Left ventricle myocardium superior (tissue), 1 donor: ENCODE measurements around the gene ROBO3. TPM values are rescaled to one million over a fixed set of nuclear protein-coding genes. Genes with fewer than 3 reads are reported as not detected.
A peak's percentile ranks its signal among the peaks of the same experiment; 100 is the strongest.

Experiments
- ATAC-seq: fragments of 200-7000 bp; cut with Tn5 transposase; one replicate; pipeline ENCODE4 v1.9.1; 2020; ENCODE audit warnings: mild to moderate bottlenecking, moderate library complexity
- DNase-seq: peaks from one replicate; pipeline ENCODE4 v3.0.0-alpha.2; 2020
- intact Hi-C: fragments of 100-400 bp; cut with micrococcal nuclease; formaldehyde crosslinking; loops from one replicate; pipeline ENCODE4 v1.11.0; 2022
- total RNA-seq: library from RNA; stranded (reverse); fragmentation: NEBNext Ultra II Directional; extraction: Animal tissue kit (Norgen Biotek cat#: 25700); gene quantifications from one replicate; pipeline ENCODE4 v1.2.1, GENCODE V29; 2021
- donor health status: DM: no; HTN: yes; CAD: no; lungs with severe emphysema.

The ROBO3 gene
- total RNA-seq, 1 donor from 2014 or later, result 4.5 TPM

DNA sequence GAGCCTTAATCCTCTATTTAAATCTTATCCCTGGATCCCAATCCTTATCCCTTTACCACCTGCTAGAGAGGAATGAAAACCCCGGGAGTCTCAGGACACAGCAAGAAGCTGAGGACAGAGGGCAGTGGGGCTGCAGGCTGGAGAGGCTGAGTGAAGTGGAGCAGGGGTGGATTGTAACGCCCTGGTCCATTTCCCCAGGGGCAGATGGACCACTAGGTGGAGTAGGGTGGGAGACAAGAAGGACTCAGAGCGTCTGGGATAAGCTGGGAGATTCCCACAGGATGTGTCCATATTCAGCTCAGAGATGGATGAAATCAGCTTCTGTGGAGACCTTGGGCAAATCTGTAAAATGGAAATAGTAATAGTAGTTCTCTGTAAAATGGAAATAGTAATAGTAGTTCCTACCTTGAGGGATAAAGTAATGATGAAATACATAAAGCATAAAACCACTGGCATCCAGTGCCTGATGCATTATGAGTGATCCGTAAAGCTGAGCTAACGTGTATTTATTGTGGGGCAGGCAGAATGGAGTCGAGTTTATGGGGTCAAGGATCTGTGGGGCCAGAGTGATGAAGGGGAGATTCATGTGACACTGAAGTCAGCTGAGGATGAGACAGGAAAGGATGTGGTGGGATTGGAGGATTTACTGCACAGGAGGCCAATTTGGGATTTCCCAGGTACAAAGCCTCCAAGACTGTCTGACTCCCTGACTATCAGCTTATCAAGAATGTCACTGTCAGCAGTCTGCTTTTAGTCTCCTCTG lies 34.3 kb downstream of the ROBO3 start:
- DNase-seq (no peak), ATAC-seq (no peak)
- intact Hi-C loops, result no loop called here

DNA sequence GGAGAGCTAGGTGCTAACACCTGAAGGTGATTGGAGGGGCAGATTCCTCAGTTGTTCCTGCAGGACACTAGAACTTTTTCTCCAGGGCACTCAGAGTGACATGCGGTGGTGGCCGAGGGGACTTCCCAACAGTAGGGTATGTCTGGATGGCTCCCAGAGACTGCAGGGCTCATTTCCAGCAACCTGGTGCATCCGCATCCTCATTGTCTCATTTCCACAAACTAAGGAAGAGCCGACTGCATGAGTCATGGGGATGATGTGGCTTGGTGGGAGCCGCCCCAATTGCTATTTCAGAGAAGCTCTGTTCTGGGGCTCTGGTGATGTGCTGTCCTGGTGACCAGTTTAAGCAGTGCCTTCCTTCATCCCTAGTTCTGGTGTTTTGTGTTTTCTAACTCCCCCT lies 35.2 kb downstream of the ROBO3 start:
- DNase-seq (peak; percentile 36), ATAC-seq (peak; percentile 19)
- intact Hi-C loops, result no loop called here

DNA sequence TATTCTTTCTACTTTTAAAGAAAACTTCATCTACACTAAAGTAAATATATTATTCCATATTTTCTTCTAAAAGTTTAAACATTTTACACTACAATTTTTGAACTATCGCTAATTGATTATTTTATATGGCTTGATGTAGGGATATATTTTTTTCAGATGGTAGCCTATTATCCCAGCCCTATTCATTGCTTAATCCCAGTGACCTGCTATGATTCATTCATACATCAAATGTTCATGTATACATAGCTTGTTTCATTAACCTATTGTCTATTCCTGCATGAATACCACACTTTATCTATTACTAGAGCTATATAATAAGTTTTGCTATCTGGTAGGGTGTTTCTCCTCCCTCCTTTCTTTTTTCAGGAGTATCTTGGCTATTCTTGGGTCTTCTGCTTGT lies 37.4 kb downstream of the ROBO3 start:
- no peak for DNase-seq
- intact Hi-C loops, result no loop called here
- no peak for ATAC-seq

DNA sequence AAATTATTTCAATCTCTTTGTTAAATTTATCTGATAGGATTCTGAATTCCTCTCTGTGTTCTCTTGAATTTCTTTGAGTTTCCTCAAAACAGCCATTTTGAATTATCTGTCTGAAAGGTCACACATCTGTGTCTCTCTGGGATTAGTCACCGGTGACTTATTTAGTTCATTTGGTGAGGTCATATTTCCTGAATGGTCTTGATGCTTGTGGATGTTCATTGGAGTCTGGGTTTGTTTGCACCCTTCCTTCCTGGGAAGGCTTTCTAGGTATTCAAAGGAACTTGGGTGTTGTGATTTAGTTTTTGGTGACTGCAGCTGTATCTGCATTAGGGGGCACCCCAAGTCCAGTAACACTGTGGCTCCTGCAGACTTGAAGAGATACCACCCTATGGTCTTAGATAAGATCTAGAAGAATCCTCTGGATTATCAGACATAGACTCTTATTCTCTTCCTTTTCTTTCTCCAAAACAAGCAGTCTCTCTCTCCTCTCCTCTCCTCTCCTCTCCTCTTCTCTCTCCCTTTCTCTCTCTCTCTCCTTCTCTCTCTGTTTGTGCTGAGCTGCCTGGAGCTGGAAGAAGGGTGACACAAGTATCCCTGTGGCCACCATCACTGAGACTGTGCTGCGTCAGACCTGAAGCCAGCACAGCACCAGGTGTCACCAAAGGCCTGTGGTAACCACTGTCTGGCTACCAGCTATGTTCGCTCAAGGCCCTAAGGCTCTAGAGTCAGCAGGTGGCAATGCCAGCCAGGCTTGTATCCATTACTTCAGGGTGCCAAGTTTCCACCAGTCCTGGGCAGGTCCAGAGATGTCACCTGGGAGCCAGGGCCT lies 50.5 kb downstream of the ROBO3 start:
- no peak for DNase-seq
- ATAC-seq, result no peak
- intact Hi-C loops, result no loop called here

DNA sequence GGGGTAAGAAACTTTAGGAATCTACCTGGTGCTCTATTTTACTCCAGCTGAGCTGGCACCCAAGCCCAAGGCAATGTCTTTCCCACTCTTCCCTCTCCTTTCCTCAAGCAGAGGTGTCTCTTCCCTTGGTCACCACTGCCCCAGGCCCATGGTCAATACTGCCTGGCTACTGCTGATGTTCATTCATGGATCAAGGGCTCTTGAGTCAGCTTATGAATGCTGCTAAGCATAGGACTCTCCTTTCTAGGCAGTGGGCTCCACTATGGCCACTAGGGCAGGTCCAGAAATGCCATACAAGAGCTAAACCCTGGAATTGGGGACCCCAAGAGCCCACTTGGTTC lies 51.1 kb downstream of the ROBO3 start:
- intact Hi-C loops, result no loop called here
- ATAC-seq (no peak), DNase-seq (no peak)

DNA sequence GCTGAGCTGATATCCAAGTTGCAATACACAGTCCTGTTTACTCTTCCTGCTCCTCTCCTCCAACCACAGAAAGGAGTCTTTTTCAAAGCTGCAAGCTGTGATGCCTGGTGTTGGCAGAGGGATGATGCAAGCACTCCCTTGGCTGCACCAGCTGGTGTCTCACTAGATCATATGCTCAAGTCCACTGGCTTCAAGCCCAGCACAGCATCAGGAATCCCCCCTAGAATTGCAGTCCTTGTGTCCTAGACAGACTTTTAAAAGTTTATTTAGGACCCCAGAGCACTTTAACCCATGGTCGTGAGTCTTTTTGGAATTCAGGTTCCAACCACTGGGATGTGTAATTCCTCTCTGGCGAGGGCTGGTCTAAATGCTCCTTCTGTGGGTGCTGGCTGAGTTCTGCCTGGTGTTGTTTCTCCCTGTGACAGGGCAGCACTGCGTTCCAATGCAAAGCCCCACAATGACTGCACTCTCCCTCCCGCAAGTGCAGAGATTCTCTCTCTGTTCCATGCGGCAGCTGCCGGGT lies 51.9 kb downstream of the ROBO3 start:
- intact Hi-C loops, result no loop called here
- DNase-seq (no peak), ATAC-seq (no peak)

DNA sequence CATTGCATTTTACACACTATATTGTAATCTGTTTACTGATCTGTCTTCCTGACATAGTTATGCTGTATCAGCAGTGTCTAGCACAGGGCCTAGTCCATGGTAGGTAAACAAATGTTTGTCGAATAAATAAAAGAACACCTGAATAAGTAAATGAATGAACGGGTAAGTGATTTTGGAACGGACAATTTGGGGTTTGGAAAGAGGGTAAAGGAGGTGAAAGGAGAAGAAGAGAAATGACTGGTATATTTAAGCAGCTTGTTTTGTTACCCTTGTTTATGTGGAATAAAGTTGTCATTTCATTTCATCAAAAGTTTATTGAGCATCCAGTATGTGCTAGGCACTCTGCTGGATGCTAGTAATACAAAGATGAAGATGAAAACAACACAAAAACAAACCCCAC lies 53.7 kb downstream of the ROBO3 start, which contains the start of gene HEPN1:
TSS of gene HEPN1 (plus strand) at position 301 of the 400 bp plus-strand sequence.
- DNase-seq (no peak), ATAC-seq (no peak)
- intact Hi-C loops, result no loop called here

DNA sequence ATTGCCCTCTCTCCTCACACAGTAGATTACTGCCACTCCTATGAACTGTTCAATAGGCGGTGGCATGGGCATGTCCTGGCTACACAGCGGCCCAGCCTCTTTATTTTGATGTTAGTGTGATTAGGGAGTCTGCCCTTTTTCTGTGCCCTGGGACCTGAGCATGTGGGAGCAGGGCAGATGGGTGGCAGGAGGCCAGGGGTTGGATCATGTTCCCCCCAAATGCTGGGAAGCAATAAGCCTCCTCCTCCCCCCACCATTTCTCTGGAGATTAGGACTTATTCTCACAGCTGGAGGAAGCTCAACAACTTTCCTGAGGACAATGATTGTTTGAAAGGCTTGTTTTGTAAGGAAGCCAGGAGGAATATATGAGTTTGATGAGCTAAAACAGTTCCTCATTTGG lies 54.7 kb downstream of the ROBO3 start:
- DNase-seq (no peak), ATAC-seq (no peak)
- intact Hi-C loops, result no loop called here

DNA sequence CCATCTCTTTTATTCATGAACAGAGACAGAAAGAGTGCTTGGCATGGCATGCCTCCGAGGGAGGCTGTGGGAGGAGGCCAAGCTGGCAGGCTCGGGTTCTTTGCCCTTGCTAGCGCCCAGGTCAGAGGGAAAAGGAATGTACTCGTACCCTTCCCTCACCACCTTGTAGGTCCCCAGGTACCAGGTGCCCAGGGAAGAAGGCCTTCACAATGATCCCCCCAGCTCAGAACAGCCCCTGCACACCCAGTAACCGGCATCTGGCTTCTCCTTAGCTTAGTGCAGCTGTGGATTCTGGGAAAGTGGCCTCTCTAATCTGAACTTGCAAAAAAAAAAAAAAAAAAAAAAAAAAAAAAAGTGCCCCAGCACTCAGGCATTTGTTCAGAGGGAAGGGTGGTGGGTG lies 55.1 kb downstream of the ROBO3 start:
- intact Hi-C loops, result no loop called here
- ATAC-seq (no peak), DNase-seq (no peak)

DNA sequence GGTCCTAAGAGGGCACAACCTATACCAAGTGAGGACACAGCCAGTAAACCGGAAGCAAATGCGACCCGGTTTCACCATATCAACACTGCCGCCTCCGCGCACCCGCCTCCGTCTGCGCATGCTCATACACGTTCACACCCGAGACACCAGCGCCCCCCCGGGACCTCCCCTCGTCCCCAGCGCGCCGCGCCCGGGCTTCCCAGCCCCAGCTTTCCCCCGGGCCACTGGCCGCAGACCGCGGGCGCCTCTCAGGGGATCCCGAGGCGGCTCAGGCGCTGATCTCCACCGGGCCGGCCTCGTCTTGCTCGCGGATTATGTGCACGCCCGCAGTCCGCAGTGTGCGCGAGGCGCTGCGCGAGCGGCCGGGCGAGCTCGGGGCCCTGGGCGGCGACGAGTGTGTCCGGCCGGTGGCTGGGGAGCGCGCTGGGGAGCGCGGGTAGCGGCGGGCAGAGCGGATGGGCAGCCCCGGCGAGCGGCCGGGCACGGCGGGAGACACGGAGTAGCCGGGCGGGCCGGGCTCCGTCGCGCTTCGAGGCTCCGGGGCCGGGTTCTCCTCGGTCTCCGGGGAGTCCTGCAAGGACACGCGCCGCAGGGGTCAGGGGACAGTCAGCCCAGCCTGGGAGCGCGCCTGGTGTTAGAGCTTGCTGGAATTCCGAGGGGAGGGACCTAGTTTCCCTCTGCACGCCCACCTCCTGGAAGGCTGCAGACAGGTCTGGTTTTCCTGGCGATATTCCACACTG lies 55.8 kb downstream of the ROBO3 start:
- peak; percentile 88 for DNase-seq
- intact Hi-C loops, result no loop called here
- ATAC-seq, result peak; percentile 89

DNA sequence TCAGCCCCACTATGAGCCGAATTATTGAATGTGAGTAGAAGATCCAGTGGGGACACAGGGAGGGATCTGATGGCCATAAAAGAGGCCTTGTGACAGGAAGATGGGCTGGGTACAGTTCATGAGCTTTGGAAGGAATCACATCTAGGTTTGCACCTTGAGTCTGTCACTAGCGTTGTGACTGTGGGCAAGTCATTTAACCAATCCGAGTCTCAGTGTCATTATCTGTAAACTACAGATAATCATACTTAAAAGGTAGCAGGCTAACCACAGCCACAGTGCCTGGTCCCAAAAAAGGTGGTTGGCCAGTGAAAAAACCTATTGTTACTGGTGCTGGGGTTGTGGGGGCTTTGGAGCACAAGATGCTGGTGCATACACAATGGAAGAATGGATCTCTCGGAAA lies 57.6 kb downstream of the ROBO3 start:
- ATAC-seq, result no peak
- no peak for DNase-seq
- intact Hi-C loops, result no loop called here

DNA sequence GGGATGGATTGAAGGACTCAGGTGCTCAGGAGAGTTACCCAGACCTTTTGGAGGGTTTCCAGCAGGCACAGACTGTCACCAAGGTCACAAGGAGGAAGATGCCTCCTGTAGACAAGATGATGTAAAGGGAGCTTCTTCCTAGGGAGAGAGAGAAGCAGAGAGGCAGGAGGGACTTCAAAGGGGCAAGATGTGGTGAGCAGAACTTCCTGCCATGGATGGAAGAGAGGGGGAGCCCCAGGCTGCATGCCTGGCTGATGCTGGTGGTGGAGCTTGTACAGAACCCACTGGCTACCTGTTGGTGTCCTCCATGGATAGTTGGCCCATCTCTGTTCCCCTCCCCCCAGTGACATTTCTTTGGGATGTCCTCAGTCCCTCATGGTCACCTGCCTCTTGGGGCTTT lies 58.1 kb downstream of the ROBO3 start:
- intact Hi-C loops, result no loop called here
- DNase-seq (no peak), ATAC-seq (no peak)

DNA sequence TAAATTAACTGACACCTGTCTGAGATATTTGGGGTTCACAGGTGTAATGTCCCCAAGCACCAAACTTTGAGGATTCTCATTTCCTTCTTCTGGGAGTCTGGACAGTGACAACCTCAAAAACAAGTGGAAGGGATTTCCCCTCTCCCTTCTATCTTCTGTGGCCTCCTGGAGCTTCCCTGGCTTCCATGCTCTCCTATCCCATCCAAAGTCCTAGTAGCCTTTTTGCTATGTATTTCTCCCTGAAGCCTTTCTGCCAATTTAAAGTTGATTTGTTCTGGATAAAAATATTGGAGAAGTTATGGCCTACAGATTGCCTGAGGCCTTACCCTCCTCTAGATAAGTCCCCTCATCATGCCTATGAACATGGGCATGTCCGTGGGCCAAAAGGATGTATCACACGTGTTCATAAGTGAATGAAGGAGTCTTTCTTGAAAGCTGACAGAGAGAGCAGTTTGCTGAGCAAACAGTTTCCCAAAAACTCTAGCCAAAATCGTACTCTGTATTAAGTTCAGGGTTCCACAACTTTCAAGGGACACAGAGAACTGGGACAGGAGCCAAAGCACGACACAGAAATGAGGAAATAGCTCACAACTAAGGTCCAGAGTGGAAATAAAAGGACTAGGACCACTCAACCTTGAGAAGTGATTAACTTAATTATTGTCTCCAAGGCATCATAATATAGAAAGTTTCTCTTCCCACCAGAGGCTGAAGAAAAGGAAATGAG lies 63.9 kb downstream of the ROBO3 start:
- intact Hi-C loops, result no loop called here
- ATAC-seq, result no peak
- DNase-seq, result no peak

DNA sequence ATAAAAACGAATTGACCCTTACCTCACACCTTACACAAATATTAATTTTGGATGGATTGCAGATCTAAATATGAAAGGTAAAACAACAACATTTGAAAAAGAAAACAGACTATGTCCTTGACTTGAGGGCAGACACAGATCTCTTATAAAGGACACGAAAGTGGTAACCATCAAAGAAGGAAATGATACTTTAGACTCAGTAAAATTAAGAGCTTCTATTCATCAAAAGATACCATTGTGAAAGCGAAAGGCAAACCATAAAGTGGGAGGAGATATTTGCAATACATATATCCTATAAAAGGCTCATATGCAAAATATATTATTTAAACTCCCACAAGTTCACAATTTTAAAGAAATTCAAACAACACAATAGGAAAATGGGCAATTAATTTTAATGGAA lies 65.6 kb downstream of the ROBO3 start:
- no peak for ATAC-seq
- no peak for DNase-seq
- intact Hi-C loops, result no loop called here

Other genes with a start within 250 kb of the ROBO3 start
- 20.6 TPM for gene TBRG1, start 242.6 kb upstream of the ROBO3 start, total RNA-seq
- 77.7 TPM for gene SIAE, start 191.7 kb upstream of the ROBO3 start, total RNA-seq
- gene SPA17, start 191.5 kb upstream of the ROBO3 start, total RNA-seq, result 1.2 TPM
- gene NRGN, start 125.5 kb upstream of the ROBO3 start, total RNA-seq, result 4.1 TPM
- gene VSIG2, start 113.2 kb upstream of the ROBO3 start, total RNA-seq, result 1.1 TPM
- 40.5 TPM for gene ESAM, start 103.1 kb upstream of the ROBO3 start, total RNA-seq
- gene MSANTD2, start 65.0 kb upstream of the ROBO3 start, total RNA-seq, result 3.4 TPM
- gene ROBO4, start 32.4 kb downstream of the ROBO3 start, total RNA-seq, result 27.6 TPM
- gene HEPN1, start 53.8 kb downstream of the ROBO3 start, total RNA-seq, result not detected
- gene HEPACAM, start 70.6 kb downstream of the ROBO3 start, total RNA-seq, result 0.62 TPM
- gene CCDC15, start 88.8 kb downstream of the ROBO3 start, total RNA-seq, result 0.25 TPM
- 3.5 TPM for gene SLC37A2, start 197.9 kb downstream of the ROBO3 start, total RNA-seq
- gene TMEM218, start 246.2 kb downstream of the ROBO3 start, total RNA-seq, result 7.9 TPM